ENCODE data around the gene SAAL1.
A peak's percentile ranks its signal among the peaks of the same experiment; 100 is the strongest.

SAAL1 gene

GRCh38 chr11:18050848-18051247, 55.0 kb downstream of the SAAL1 start:
- no peak for TF ChIP-seq CTCF (conservative IDR thresholded peaks at IDR 0.05; ENCODE audit: low read depth, low read length)
- no peak overlapping the region for H3K4me3 ChIP-seq (ENCODE audit: low read length)
- DNase-seq (ENCODE audit: low read depth), result no peak

- DNase-seq (ENCODE audit: low read depth), result no peak
- no peak for TF ChIP-seq CTCF (conservative IDR thresholded peaks at IDR 0.05; ENCODE audit: low read depth, low read length)
- peak within 1 kb of the TSS; percentile 23 for H3K4me3 ChIP-seq (ENCODE audit: low read length)
Measured at GRCh38 chr11:18046116-18046777, 59.6 kb downstream of the SAAL1 start, which contains the start of gene TPH1. TSS of gene TPH1 (minus strand) at chr11:18046269. CDS start at chr11:18040762, 5,507 bp downstream.

- H3K4me3 ChIP-seq (ENCODE audit: low read length), result no peak overlapping the region
- TF ChIP-seq CTCF (conservative IDR thresholded peaks at IDR 0.05; ENCODE audit: low read depth, low read length), result no peak
- DNase-seq (ENCODE audit: low read depth), result no peak
Measured at GRCh38 chr11:18036456-18036855, 69.4 kb downstream of the SAAL1 start.

Measured in retinal pigment epithelial cell (primary cell).